Eye (tissue), 1 donor: Measurements from ENCODE around the gene RAP1GAP2.
"Not testable (repeated sequence)": the region's sequence is repeated elsewhere in the genome, so short reads cannot be mapped to it uniquely, and the experiment has no call there.

Experiments used
- DNase-seq: peaks from one replicate; pipeline ENCODE4 v3.0.0-alpha.2; 2015

The RAP1GAP2 gene

DNA sequence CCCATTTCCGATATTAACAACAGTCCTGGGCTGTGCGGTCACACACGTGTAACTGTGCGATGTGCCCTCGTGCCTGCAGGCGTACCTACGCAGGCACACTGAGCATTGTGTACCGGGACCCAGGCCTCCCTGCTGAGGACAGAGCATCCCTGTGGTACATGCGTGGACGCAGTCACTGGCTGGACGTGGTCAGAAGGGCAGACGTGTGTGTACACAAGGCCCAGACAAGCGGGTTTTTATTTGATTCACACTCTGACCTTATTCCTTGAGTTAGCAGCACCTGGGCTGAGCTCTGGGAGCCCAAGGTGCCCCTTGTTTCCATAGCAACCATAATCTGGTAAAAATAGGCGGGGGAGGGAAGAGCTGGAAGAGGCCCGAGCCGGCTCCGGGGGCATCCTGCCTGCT is 19.5 kb downstream of the RAP1GAP2 start:
- no peak for DNase-seq

- DNase-seq = no peak
Observed at GRCh38 chr17:2816688-2817087, 20.4 kb downstream of the RAP1GAP2 start.

DNA sequence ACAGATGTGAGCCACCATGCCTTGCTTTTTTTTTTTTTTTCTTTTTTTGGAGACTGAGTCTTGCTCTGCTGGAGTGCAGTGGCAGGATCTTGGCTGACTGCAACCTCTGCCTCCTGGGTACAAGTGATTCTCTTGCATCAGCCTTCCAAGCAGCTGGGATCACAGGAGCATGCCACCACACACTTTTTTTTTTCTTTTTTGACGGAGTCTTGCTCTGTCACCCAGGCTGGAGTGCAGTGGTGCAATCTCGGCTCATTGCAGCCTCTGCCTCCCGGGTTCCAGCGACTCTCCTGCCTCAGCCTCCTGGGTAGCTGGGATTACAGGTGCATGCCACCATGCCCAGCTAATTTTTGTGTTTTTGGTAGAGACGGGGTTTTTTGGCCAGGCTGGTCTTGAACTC is 23.1 kb downstream of the RAP1GAP2 start:
- not testable (repeated sequence) for DNase-seq

DNA sequence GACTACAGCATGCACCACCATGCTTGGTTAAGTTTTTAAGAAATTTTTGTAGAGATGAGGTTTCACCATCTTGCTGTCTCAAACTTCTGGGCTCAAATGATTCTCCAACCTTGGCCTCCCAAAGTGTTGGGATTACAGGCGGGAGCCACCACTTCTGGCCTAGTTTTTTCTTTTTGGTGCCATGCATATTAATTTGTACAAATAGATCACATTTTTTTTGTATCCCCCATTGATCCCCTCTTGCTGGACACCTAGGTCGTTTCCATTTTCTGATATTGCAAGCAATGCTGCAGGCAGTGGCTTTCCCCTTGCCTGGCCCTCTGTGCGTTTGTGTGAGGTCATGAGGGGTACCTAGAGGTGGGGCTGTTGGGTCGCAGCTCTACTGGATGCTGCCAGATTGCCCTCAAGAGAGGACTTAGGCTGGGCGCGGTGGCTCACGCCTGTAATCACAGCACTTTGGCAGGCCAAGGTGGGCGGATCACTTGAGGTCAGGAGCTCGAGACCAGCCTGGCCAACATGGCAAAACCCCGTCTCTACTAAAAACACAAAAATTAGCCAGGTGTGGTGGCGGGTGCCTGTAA is 23.8 kb downstream of the RAP1GAP2 start:
- DNase-seq = no peak

- no peak for DNase-seq
Observed at GRCh38 chr17:2821868-2822267, 25.6 kb downstream of the RAP1GAP2 start.

DNA sequence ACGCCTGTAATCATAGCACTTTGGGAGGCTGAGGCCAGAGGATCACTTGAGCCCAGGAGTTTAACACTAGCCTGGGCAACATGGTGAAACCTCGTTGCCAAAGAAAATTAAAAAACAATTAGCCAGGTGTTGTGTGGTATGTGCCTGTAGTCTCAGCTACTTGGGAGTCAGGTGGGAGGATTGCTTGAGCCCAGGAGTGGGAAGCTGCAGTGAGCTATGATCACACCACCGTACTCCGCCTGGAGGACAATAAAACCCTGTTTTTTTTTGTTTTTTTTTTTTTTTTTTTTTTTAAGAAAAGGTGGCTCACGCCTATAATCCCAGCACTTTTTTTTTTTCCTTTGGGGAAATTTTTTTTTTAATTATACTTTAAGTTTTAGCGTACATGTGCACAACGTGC is 26.1 kb downstream of the RAP1GAP2 start:
- no peak for DNase-seq

GRCh38 chr17:2825253-2825970 is 29.2 kb downstream of the RAP1GAP2 start:
- no peak for DNase-seq

DNA sequence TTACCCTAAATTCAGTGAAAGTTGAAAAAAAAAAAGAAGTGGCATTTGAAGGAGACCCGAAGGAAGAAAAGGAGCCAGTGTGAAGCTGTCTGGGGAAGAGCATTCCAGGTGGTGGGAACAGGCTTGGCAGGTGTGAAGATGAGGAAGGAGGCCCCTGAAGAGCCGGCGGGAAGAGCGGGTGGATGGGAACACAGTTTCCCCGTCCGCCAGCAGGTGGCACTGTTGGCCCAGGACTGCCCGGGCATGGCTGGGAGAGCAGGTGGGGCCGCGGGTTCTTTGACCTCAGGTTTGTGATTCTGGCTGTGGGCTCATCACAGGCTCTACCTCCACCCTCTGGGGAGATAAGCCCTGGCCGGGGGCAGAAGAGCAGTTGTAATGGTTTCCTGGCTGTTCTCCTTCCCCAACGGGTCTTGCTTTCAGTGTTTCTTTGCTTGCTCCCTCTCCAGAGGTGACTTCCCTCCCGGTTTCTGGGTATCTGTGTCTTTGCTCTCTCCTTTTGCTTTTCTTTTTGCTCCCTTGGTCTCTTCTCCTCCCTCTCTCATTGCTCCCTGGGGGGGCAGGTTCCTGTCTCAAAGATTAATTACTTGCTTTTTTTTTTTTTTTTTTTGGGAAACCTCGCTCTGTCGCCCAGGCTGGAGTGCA is 32.3 kb downstream of the RAP1GAP2 start:
- peak; percentile 84 for DNase-seq

DNA sequence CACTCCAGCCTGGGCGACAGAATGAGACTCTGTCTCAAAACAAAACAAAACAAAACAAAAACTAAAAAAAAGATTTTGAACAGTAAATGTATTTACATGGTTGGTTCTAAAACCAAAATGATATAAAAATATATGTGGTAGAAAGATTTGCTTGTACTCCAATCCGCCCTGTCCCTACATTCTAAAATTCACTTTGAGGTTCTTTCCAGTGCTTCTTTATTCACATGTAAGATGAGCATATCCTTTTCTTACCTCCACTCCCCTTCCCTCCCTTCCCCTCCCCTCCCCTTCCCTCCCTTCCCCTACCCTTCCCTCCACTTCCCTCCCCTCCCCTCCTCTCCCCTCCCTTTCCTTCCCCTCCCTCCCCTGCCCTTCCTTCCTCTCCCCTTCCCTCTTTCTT is 34.4 kb downstream of the RAP1GAP2 start:
- no peak for DNase-seq

DNA sequence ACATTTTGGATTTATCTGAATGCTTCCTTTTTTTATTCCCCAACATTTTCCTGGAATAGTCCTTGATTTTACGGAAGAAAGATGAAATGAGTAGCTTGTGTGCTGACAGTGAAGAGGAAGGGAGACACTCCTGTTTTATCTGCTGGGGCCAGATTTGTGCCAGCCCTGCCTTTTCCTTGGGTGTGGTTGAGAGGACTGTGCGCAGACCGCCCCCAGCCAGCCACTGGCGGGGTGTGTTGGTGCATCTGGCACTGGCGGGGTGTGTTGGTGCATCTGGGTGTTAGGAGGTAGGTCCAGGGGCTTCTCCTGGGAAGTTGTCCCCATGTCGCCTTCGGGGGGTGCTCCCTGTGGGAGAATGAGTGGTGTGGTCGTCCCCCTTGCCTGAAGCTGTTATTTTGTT is 39.5 kb downstream of the RAP1GAP2 start:
- DNase-seq = no peak

DNA sequence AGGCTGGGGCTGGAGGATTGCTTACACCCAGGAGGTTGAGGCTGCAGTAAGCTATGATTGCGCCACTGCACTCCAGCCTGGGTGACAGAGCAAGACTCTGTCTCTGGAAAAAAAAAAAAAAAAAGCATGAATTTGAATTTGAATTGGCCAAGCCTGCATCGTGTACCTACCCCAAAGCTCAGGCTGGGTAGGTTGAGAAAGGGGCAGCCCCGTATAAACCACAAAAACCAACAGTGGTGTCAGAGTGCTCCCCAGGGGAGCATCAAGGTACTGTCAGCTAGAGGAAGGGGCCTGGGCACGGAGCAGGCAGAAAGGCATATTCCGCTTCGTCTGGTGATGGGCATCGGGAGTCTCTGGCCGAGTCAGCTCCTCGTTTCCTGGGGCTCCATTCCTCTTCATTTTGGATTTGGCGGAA is 40.9 kb downstream of the RAP1GAP2 start:
- no peak for DNase-seq

GRCh38 chr17:2841606-2842005 is 45.4 kb downstream of the RAP1GAP2 start:
- no peak for DNase-seq

DNA sequence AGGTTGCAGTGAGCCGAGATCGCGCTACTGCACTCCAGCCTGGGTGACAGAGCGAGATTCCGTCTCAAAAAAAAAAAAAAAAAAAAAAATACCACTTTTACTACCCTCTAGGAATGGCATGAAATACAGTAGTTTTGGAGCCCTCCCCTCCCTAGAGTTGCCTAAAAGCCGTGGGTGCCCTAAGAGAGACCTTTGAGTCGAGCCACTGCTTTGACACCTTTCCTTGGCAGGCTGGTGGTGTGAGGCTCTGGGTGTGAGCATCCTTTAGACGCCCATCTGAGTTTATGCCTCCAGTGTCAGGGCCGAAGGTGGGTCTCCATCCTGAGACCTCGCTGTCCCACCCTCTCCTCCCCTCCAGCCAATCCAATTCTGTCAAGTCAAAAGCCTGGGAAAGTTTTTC is 46.2 kb downstream of the RAP1GAP2 start:
- DNase-seq = no peak

GRCh38 chr17:2844416-2844815 is 48.2 kb downstream of the RAP1GAP2 start:
- no peak for DNase-seq

GRCh38 chr17:2847381-2848333 is 51.4 kb downstream of the RAP1GAP2 start:
- no peak for DNase-seq

DNA sequence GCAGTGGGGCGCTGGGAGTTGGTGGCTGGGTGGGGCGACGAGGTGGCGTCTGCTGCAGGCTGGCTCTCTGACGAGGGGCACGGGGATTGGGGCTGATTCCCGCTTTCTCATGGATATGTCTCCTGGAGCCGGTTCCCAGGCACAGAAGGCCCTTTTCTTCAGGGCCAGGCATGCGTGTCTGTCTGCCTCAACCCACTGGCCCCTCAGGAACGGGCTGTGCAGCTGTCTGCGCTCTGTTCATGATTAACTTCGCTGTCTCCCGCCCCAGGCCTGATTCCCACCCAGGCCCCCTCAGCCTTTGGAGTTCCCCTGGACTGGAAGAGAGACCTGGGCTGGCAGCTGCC is 53.1 kb downstream of the RAP1GAP2 start:
- DNase-seq = peak; percentile 30

DNA sequence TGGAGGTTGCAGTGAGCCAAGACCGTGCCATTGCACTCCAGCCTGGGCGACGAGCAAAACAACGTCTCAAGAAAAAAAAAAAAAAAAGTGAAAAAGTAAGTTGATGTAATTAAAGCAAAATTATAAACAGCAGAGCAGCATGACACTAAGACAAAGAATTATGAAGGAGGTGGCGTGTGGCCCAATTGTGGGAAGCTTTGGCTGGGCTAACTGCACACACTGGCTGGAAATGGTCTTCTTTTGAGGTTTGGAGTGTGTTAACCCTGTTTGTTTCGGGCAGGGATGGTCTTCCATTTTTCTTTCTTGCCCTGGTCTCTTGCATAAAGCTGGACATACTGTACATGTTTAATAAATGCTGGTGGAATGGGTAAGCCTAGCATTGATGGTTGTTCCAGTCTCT is 54.8 kb downstream of the RAP1GAP2 start:
- DNase-seq = no peak

DNA sequence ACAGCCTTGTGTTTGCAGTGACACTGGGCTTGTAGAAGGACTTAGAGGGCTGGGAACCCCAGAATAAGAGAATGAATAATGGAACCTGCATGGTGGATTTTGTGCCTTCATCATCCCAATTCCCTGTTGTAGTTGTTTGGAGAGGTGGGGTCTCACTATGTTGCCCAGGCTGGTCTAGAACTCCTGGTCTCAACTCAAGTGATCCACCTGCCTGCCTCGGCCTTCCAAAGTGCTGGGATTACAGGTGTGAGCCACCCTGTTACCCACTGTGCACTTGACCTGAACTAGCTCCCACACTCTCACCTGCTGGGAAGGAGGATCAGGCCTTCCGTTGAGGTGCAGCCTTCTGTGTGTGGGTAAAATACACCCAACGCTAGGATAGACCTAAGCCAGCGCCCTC is 55.4 kb downstream of the RAP1GAP2 start:
- DNase-seq = no peak

- no peak for DNase-seq
Observed at GRCh38 chr17:2852221-2852620, 56.0 kb downstream of the RAP1GAP2 start.

DNA sequence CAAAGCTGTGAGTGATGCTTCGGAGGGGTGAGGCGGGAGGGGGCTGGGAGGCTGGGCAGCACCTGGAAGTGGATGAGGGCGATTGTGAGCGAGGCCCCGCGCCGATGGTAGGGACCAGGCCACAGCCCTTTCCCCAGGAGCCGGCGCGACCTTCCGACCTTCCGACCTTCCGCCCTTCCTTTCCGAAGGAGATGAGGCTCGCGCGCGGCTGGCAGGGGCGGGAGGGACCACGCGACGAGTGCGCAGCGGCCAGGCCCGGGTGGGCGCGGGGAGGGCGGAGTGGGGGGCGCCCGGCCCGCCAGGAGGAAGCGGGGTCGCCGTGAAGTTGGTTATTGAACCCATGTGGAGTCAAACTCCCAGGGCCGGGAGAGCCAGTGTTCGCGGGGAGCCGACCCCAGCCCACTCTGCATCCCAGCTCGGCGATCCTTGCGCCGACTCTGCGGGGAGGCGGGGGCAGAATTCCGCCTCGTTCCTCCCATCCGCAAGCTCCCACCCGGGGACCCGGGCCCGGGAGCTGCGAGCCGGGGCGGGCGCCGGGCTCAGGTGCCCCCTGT is 56.6 kb downstream of the RAP1GAP2 start:
- DNase-seq = no peak

GRCh38 chr17:2853283-2854142 is 57.3 kb downstream of the RAP1GAP2 start:
- peak; percentile 67 for DNase-seq
